ENCODE results near the gene SPDYE2.
"Not testable (repeated sequence)": the region's sequence is repeated elsewhere in the genome, so short reads cannot be mapped to it uniquely, and the experiment has no call there.

Gene SPDYE2

DNA sequence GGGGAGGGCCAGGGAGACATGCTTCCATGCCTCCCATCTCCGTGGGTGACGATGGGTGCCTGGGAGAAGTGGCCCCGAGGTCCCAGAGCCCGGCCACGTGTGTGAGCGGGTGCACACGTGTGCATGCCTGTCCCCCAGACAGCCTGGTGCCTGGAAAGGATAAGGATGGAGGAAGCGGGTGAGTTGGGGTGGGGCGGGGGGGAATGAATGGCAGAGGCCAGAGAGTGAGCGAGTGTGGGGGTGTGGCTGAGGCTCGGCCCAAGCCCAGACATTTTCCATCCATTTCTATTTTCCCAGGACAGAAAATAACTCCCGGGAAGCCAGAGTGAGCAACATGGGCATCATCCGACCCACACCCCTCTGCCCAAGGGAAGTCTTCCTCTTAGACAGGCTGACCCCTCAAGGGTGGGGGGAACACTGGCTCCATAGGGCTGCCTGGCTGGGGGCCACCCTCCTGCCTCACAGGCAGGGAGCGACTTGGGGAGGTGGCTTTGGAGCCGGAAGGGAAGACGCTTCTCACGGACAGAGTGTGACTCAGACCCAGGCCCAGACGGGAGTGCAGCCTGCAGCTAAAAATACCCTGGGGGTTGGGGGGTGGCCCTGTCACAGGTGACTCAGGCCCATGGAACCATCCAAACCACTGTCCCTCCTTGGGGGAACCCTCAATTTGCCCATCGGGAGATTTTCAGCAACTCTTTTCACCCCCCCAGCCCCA, 53.6 kb downstream of the SPDYE2 start:
- not testable (repeated sequence) for DNase-seq

DNA sequence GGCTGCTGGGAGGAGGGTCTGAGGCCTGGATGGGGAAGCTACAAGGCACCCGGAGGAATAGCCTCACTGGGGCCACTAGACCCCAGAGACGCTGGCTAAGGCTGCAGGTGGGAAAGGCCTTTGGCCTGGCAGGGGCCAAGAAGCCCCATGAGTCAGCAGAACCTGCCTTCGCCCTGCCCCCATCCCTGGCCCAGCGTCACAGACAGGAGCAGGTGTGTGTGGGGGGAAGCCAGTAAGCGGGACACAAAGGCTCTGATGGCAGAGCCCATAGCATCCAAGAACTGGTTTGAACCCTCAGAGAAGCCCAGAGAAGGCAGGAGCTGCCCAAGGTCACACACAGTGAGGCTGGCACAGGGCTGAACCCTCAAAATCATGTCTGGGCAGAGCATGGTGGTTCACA, 55.8 kb downstream of the SPDYE2 start:
- DNase-seq, result not testable (repeated sequence)

DNA sequence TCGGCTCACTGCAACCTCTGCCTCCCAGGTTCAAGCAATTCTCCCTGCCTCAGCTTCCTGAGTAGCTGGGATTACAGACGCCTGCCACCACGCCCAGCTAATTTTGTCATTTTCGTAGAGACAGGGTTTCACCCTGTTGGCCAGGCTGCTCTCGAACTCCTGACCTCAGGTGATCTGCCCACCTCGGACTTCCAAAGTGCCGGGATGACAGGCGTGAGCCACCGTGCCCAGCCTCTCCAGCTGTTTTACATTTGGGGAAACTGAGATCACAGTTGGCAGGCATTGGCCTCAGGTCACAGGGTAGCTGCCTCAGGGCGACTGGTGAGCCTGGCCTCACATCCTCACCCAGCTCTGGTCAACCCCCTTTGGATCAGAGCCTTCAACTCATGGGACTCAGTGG, 58.7 kb downstream of the SPDYE2 start:
- not testable (repeated sequence) for DNase-seq

DNA sequence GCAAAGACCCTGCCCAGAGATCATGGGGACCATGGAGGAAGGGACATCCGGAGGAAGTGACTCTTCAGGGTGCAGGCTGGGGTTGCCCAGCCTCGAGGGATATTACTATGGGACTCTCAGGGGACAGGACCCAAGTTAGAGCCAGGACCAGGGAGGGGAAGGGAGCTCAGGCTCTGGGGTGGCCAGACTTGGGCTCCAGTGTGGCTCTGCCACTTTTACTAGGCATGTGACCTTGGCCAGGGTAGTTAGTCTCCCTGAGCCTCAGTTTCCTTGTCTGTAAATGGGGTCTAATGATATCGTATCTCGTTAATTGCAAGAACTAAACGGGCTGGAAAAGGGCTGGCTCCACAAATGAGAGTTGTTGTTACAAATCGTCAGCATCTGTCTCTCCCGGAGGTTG, 59.4 kb downstream of the SPDYE2 start:
- not testable (repeated sequence) for DNase-seq

DNA sequence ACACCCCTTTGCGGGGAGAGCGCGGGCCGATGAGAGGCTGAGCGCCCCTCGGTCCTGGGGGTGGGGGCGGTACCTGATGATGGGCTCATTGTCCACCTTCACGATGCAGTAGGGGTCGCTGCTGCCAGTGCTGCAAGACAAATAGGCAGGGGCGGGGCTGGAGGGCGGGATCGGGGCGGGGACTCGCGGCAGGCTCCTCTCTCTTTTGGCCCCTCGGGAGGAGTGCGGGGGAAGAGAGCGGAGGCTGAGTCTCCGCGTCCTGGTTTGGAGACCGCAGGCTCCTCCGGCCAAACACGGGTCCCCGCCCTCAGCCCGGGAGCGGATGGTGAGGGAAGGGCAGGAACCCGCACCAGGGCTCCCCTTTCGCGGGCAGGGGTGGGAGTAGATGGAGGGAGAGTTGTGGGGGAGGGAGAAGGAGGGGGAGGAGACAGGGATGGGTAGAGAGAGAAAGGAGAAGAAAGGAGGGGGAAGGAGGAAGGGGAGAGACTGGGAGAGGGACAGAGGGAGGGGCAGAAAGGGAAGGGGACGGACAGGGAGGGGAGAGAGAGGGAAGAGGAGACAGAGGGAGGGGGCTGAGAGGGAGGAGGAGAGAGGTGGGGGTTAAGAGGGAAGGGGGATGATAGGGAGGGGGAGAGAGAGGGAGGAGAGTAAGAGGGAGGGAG, 60.1 kb downstream of the SPDYE2 start:
- DNase-seq, result not testable (repeated sequence)

DNA sequence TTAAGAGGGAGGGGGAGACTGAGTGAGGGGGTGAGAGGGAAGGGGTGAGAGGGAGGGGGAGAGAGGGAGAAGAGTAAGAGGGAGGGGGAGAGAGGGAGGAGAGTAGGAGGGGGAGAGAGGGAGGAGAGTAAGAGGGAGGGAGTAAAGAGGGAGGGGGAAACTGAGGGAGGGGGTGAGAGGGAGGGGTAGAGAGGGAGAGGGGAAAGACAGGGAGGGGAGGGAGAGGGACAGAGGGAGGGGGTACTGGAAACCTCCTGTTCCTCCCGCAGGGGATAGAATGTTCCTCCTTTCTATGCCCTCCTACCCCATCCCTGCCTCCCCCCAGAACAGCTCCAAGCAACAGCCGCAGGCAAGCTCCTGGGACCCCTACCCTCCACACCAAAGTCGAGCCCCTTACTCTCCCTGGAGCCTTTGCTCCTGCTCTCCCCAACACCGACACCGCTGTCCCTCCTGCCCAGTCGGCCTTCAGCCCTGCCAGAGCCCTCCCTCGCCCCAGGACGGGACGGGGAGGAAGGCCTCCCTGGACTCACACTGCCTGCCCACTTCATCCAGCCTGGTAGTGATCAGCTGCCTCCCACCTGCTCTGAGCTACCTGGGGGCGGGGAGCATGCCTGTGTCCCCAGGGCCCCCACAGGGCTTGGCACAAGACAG, 60.8 kb downstream of the SPDYE2 start:
- DNase-seq, result not testable (repeated sequence)

Measured in T-helper 9 cell (primary cell).